Ectodermal cell (in vitro differentiated cells): Measurements from ENCODE around the gene FGFRL1.

Source experiments
- H3K27ac ChIP-seq: 2 replicates; pipeline ENCODE4 v1.7.0; 2013; ENCODE audit warnings: mild to moderate bottlenecking, low read depth, low read length; ENCODE audit not compliant: insufficient read depth, poor library complexity, severe bottlenecking
- H3K27me3 ChIP-seq: 2 replicates; pipeline ENCODE4 v1.7.0; 2013; ENCODE audit warnings: mild to moderate bottlenecking, low read length; ENCODE audit not compliant: insufficient read depth, control insufficient read depth, poor library complexity, severe bottlenecking
- H3K36me3 ChIP-seq: one replicate; pipeline ENCODE4 v1.7.0; 2013; ENCODE audit warnings: low read length; ENCODE audit not compliant: control insufficient read depth, insufficient read depth
- H3K4me1 ChIP-seq: one replicate; pipeline ENCODE4 v1.7.0; 2013; ENCODE audit warnings: low read length; ENCODE audit not compliant: control insufficient read depth, insufficient read depth
- H3K4me3 ChIP-seq: 2 replicates; pipeline ENCODE4 v1.7.0; 2013; ENCODE audit warnings: low read depth, low read length, control low read depth; ENCODE audit not compliant: insufficient read depth
- H3K9me3 ChIP-seq: 2 replicates; pipeline ENCODE4 v1.7.0; 2013; ENCODE audit warnings: mild to moderate bottlenecking, low read length, moderate library complexity; ENCODE audit not compliant: control insufficient read depth
- WGBS, 2 experiments: methylation state at CpG; one replicate each; pipeline ENCODE4 v1.1.7; 2013; ENCODE audit warnings: missing lambda C conversion rate in 2 of 2; 5-methylcytosine and 5-hydroxymethylcytosine counted together

Gene FGFRL1

DNA sequence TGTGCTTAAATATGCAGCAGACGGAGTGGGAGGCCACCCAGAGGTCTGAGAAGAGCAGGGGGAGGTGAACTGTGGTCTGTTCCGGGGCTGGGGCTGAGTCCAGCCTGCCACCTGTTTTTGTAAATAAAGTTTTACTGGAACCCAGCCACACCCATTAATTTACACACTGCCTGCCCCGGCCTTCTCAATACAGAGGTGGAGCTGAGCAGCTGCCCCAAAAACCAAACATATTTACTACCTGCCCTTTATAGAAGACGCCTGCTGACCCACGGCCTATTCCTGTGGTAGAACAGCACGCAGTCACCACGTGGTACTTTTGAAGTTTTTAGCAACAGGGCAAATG lies 45.9 kb downstream of the FGFRL1 start:
- H3K27me3 ChIP-seq, result peaks cover 49% of the 10 kb centered on the region
- no peaks in the 10 kb centered on the region for H3K9me3 ChIP-seq
- H3K27ac ChIP-seq, result no peak overlapping the region
- no peaks in the 10 kb centered on the region for H3K4me1 ChIP-seq
- WGBS, 2 experiments, result 89 to 91% methylated on average over 7 of the region's 7 CpGs
- no peak overlapping the region for H3K4me3 ChIP-seq
- H3K36me3 ChIP-seq, result no peaks in the 10 kb centered on the region

DNA sequence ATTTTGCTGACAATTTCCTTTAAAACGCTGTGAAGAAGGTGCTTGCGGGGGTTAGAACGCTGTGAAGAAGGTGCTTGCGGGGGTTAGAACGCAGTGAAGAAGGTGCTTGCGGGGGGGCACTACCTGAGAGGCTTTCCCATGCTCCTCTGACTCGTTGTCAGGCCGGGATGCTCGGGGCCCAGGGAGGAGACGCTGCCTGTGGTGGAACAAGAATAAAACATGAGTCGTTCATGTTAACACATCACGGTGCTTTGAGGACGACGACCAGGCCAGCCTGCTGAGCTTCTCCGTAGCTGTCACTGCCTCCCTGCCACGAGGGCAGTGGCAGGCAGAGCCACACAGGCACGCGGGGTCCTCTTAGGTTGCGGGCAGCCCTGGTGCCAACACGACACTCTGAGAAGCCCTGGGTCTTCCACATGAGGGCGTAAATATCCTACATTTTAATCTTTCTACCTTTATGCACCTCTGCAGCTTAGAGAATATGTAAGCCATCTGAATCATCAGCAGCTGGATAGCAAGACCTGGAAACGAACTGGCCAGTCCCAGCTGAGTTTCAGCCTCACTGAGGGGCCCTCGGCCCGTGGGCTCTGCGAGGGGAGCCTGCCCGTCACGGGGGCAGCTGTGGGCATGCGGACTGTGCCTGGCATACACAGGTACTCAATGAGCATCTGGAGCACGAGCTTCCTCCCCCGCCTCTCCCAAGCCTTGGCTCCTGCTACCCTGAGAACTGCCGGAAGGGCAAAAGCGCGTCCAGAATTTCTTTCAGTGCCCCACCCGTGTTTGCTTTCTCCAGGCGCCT lies 47.0 kb downstream of the FGFRL1 start:
- Histone ChIP-seq H3K27ac (no peak overlapping the region), H3K9me3 (no peaks in the 10 kb centered on the region), H3K27me3 (peaks cover 39% of the 10 kb centered on the region), H3K4me3 (no peak overlapping the region), H3K36me3 (no peaks in the 10 kb centered on the region), H3K4me1 (no peaks in the 10 kb centered on the region)
- 77 to 83% methylated on average over 35 of the region's 35 CpGs for WGBS, 2 experiments

DNA sequence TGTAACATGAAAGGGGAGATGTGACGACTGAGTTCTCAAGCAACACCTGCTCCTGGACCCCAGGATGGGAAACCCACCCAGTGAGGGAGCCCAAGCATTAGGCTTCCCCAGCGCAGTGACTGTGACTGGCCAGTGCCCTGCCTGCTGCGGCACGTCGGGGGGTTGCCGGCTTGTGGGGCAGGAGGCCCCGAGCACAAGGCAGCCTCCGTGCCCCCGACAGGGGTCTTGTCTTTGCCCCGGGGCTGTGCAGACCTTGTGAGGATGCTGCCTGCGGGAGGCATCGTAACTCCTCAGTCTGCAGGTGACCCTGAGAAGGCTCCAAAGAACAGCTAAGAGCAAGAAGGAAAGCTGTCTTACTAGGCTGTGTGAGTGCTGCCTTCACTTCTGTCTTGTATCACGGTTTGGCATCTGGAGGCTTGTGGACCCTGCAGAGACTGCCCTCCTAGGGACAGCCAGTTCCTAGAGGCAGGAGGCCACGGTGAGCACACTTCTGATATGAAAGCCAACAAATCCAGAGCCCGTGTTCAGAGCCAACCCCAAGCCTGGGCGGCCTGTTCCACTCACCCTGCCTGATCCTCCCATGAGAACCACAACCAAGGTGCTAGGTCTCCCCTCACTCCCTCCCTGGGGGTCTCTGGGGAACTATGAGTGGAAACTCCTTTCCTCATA lies 47.7 kb downstream of the FGFRL1 start:
- no peak overlapping the region for H3K4me3 ChIP-seq
- no peak overlapping the region for H3K27ac ChIP-seq
- 81 to 82% methylated on average over 16 of the region's 16 CpGs for WGBS, 2 experiments
- H3K36me3 ChIP-seq, result no peaks in the 10 kb centered on the region
- H3K27me3 ChIP-seq, result peaks cover 33% of the 10 kb centered on the region
- H3K9me3 ChIP-seq, result no peaks in the 10 kb centered on the region
- H3K4me1 ChIP-seq, result no peaks in the 10 kb centered on the region

DNA sequence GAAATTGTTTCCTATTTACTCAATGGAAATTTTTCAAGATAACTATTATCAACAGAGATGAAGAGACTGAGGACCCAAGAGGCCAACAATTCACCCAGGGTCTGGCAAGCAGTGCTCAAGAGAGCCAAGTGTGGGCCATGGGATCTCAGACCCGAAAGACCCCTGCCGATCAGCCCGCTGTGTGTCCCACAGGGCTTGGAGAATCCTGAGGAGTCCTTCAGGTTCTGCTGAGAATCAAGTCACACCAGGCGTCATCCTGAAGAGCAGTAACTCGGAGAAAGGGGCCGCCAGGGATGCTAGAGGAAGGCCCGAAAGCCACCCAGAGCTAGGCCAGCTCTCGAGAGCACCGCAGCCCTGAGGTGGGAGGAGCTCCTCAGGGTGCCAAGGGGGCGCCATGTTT lies 48.7 kb downstream of the FGFRL1 start:
- Histone ChIP-seq H3K27ac (no peak overlapping the region), H3K4me3 (no peak overlapping the region), H3K36me3 (no peaks in the 10 kb centered on the region), H3K27me3 (peaks cover 27% of the 10 kb centered on the region), H3K4me1 (no peaks in the 10 kb centered on the region), H3K9me3 (no peaks in the 10 kb centered on the region)
- WGBS, 2 experiments, result 72 to 77% methylated on average over 10 of the region's 10 CpGs

DNA sequence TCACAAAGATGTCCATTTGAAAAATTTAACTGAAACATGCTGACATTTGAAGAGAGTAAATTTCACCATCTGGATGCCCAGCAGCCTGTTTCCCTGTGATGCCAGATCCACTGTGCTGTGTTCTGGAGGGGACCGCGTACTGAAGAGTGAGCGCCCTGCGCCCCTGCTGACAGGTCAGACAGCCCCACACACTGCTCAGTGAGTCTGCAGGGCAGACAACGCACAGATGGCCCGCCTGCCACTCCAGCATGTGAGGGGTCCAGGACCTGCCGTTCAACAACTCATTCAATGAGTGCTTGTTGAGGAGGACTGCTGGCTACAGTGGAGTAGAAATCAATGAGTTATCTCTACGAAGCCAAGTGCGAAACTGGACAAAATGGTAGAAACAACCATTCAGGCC lies 49.2 kb downstream of the FGFRL1 start:
- no peaks in the 10 kb centered on the region for H3K9me3 ChIP-seq
- H3K27me3 ChIP-seq, result peaks cover 24% of the 10 kb centered on the region
- H3K4me3 ChIP-seq, result no peak overlapping the region
- no peak overlapping the region for H3K27ac ChIP-seq
- no peaks in the 10 kb centered on the region for H3K36me3 ChIP-seq
- H3K4me1 ChIP-seq, result no peaks in the 10 kb centered on the region
- 90 to 94% methylated on average over 9 of the region's 9 CpGs for WGBS, 2 experiments

DNA sequence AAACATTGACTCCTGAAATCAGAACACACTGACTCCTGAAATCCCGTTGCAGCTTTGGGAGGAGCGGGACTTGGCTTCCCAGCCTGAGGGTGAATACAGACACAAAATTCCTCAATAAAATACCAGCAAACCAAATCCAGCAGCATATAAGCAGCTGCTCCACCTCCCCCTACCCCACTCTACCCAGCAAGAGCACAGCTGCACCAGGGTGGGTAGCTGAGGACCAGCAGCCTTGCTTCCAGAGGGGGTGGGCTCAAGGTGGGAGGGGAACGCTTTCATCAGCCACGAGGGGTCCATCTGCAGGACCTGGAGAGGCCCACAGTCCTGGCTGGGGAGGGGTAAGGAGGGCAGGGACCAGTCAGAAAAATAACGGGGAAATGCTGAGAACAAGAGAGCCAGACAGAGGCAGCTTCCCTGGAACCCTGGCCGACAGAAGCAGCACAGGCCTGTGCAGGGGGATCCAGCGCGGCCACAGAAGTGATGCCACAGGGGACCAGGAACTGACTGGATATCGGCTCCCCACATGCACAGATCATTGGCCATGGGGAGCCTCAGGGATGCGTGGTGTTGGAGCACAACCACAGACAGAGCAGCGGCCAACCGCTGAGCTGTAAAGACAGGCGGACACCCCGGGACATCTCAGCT lies 49.8 kb downstream of the FGFRL1 start:
- Histone ChIP-seq H3K4me1 (no peaks in the 10 kb centered on the region), H3K36me3 (no peaks in the 10 kb centered on the region), H3K9me3 (no peaks in the 10 kb centered on the region), H3K4me3 (no peak overlapping the region), H3K27me3 (peaks cover 20% of the 10 kb centered on the region), H3K27ac (no peak overlapping the region)
- WGBS, 2 experiments, result 88 to 89% methylated on average over 14 of the region's 14 CpGs

DNA sequence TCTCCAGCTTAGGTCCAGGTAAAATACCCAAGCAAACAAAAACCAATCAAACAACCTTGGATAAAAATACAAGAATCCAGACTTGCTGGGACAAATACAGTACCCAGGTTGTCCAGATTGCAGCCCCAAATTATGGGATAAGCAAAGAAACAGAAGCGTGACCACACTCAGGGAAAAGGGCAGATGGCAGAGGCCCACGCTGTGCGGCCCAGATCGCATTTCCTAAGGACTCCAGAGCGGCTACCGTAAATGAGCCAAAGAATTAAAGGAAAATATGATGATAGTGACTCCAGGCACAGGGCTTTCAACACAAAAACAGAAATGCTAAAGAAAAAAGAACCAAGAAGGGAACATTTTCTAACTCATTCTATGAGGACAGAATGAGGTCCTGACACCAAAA lies 50.3 kb downstream of the FGFRL1 start:
- no peaks in the 10 kb centered on the region for H3K36me3 ChIP-seq
- H3K27me3 ChIP-seq, result peaks cover 15% of the 10 kb centered on the region
- no peaks in the 10 kb centered on the region for H3K9me3 ChIP-seq
- 90 to 95% methylated on average over 6 of the region's 6 CpGs for WGBS, 2 experiments
- no peak overlapping the region for H3K4me3 ChIP-seq
- no peak overlapping the region for H3K27ac ChIP-seq
- no peaks in the 10 kb centered on the region for H3K4me1 ChIP-seq

DNA sequence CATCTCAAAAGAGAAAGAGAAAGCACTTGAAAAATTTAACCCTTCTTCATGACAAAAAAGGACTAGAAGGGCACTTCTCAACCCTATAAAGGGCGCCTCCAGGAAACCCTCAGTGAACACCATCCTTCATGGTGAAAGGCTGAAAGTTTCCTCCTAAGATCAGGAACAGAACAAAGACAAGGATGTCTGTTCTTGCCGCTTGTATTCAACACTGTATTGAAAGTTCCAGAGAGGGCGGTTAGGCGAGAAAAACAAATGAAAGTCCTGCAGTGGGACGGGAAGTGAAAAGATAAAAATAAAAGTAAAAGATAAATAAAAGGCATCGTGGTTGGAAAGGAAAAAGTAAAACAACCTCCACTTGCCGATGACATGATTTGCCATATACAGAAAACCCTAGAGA lies 51.0 kb downstream of the FGFRL1 start:
- no peaks in the 10 kb centered on the region for H3K36me3 ChIP-seq
- peaks cover 17% of the 10 kb centered on the region for H3K27me3 ChIP-seq
- H3K27ac ChIP-seq, result no peak overlapping the region
- no peaks in the 10 kb centered on the region for H3K9me3 ChIP-seq
- no peaks in the 10 kb centered on the region for H3K4me1 ChIP-seq
- no peak overlapping the region for H3K4me3 ChIP-seq
- 76 to 79% methylated on average over 7 of the region's 7 CpGs for WGBS, 2 experiments

DNA sequence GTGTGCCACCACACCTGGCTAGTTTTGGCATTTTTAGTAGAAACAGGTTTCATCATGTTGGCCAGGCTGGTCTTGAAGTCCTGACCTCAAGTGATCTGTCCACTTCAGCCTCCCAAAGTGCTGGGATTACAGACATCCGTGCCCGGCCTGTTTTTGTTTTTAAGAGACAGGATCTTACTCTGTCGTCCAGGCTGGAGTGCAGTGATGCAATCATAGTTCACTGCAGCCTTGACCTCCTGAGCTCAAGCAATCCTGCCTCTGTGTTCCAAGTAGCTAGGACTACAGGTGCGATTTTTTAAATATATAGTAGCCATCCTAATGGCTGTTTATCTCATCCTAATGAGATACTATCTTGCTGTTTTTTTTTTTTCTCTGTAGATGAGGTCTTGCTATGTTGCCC lies 54.3 kb downstream of the FGFRL1 start:
- peaks cover 17% of the 10 kb centered on the region for H3K27me3 ChIP-seq

DNA sequence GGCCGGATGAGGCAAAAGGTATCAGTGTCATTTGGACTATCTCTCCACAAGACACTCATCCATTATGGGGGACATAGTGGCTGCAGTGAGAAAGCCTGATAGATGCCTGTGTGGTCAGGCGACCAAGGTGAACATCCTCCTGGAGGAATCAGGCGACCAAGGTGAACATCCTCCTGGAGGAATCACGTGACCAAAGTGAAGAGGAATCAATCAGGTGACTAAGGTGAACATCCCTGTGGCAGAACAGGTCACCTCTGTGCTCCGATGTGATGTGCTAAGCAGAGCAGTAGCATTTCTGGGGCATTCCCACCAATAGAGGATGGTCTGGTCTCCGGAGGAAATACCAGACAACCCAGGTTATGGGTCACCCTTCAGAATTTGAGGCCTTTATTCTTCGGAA lies 58.0 kb downstream of the FGFRL1 start:
- H3K9me3 ChIP-seq, result no peaks in the 10 kb centered on the region
- H3K27me3 ChIP-seq, result peaks cover 10% of the 10 kb centered on the region
- H3K4me1 ChIP-seq, result no peaks in the 10 kb centered on the region
- no peaks in the 10 kb centered on the region for H3K36me3 ChIP-seq
- 91 to 92% methylated on average over 7 of the region's 7 CpGs for WGBS, 2 experiments
- H3K27ac ChIP-seq, result no peak overlapping the region
- no peak overlapping the region for H3K4me3 ChIP-seq

More for the DNA sequence above, 54.3 kb downstream of the FGFRL1 start:
- H3K36me3 ChIP-seq, result no peaks in the 10 kb centered on the region
- no peak overlapping the region for H3K4me3 ChIP-seq
- WGBS, 2 experiments, result 71 to 75% methylated on average over 3 to 4 of the region's 4 CpGs
- H3K27ac ChIP-seq, result no peak overlapping the region
- no peaks in the 10 kb centered on the region for H3K4me1 ChIP-seq
- H3K9me3 ChIP-seq, result no peaks in the 10 kb centered on the region
